Transverse colon (tissue), 4 donors: ENCODE measurements around the gene EML6. TPM values are rescaled to one million over a fixed set of nuclear protein-coding genes. Genes with fewer than 3 reads are reported as not detected.

ENCODE experiments used
- DNase-seq: peaks from one replicate; pipeline ENCODE4 v3.0.0-alpha.2; 2019
- H3K27ac ChIP-seq, 4 donors: fragments of 200-600 bp; sonication (generic); 2 replicates each; pipeline ENCODE4 v1.5.1; 2016 to 2018; ENCODE audit warnings: inconsistent platforms in 4 of 4
- H3K27me3 ChIP-seq: fragments of 200-600 bp; sonication (generic); 2 replicates; pipeline ENCODE4 v1.5.1; 2017; ENCODE audit warnings: inconsistent platforms
- H3K36me3 ChIP-seq, 4 donors: fragments of 200-600 bp; sonication (generic); 2 replicates each; pipeline ENCODE4 v1.5.1; 2017 to 2019; ENCODE audit warnings: inconsistent platforms in 4 of 4
- H3K4me1 ChIP-seq, 4 donors: fragments of 200-600 bp; sonication (generic); 2 replicates each; pipeline ENCODE4 v1.5.1; 2017 to 2020; ENCODE audit warnings: inconsistent platforms in 4 of 4
- H3K4me3 ChIP-seq, 4 donors: fragments of 200-600 bp; sonication (generic); 1 replicate in 1 of 4; 2 replicates in 3 of 4; pipeline versions ENCODE4 v1.5.1 to v1.6.1; 2017 to 2019; ENCODE audit warnings: inconsistent platforms in 4 of 4
- H3K9me3 ChIP-seq, 2 donors: fragments of 200-600 bp; sonication (generic); 2 replicates each; pipeline ENCODE4 v1.5.1; 2017 to 2019; ENCODE audit warnings: inconsistent platforms in 2 of 2
- EP300 ChIP-seq: sonication (generic); formaldehyde crosslinking; IDR thresholded peaks from one replicate; pipeline ENCODE4 v1.6.1; 2017; ENCODE audit warnings: antibody characterized with exemption, low read depth
- POLR2A ChIP-seq: fragments of 450-650 bp; IDR thresholded peaks from one replicate; pipeline ENCODE4 v1.6.1; 2016; ENCODE audit warnings: antibody characterized with exemption, mild to moderate bottlenecking, moderate library complexity
- POLR2AphosphoS5 ChIP-seq, 3 donors: sonication (generic); formaldehyde crosslinking; IDR thresholded peaks; one replicate each; pipeline ENCODE4 v1.6.1; 2016; ENCODE audit warnings: antibody characterized with exemption in 3 of 3
- WGBS, 2 donors: methylation state at CpG; one replicate each; pipeline ENCODE4 v1.1.5; 2018; ENCODE audit warnings: low coverage in 1 of 2; 5-methylcytosine and 5-hydroxymethylcytosine counted together
- in situ Hi-C, 4 donors: fragments of 200-750 bp; cut with MboI; loops; one replicate each; pipeline versions ENCODE4 v1.15.0 to v1.15.1; 2017; ENCODE audit warnings: low sequenced_read_pairs in 3 of 4, low pct_ligation_motif_present in 1 of 4, low pct_unique_long_range_greater_than_20kb in 1 of 4
- intact Hi-C: fragments of 100-400 bp; cut with DNase I; formaldehyde crosslinking; loops from one replicate; pipeline ENCODE4 v1.15.1; 2023; ENCODE audit warnings: low total_unique reads
- total RNA-seq, 4 donors: library from RNA; depleted of rRNA; stranded (reverse); fragments of >200 nt; gene quantifications; one replicate each; pipeline ENCODE4 v1.1.0, GENCODE V29; 2016
- TF ChIP-seq, protein P1 (sequence below), 5 experiments: fragments of 200-600 bp in 3 of 5; fragments of 450-650 bp in 2 of 5; sonication (generic) in 3 of 5; IDR thresholded peaks; 1 replicate in 2 of 5; 2 replicates in 3 of 5; pipeline ENCODE4 v1.5.1; 2016 to 2017; ENCODE audit warnings: antibody characterized with exemption in 5 of 5, inconsistent platforms in 3 of 5, mild to moderate bottlenecking in 2 of 5, moderate library complexity in 1 of 5

Gene EML6
- total RNA-seq, 4 donors from 2014 or later: 1.5 to 8.2 (median 3.4) TPM

GRCh38 chr2:54885891-54886290, 162.4 kb downstream of the EML6 start:
- Histone ChIP-seq H3K9me3 (no peaks in the 10 kb centered on the region), H3K4me3 (no peak overlapping the region), H3K27ac (no peak overlapping the region), H3K4me1 (peaks cover 0 to 2% (median 0%) of the 10 kb centered on the region in 4 donors), H3K27me3 (no peaks in the 10 kb centered on the region), H3K36me3 (no peaks in the 10 kb centered on the region)
- intact Hi-C loops: no loop called here
- WGBS, 2 donors: 98 to 100% methylated on average over 2 to 3 of the region's 3 CpGs
- no peak for TF ChIP-seq POLR2A
- TF ChIP-seq, protein P1, sequence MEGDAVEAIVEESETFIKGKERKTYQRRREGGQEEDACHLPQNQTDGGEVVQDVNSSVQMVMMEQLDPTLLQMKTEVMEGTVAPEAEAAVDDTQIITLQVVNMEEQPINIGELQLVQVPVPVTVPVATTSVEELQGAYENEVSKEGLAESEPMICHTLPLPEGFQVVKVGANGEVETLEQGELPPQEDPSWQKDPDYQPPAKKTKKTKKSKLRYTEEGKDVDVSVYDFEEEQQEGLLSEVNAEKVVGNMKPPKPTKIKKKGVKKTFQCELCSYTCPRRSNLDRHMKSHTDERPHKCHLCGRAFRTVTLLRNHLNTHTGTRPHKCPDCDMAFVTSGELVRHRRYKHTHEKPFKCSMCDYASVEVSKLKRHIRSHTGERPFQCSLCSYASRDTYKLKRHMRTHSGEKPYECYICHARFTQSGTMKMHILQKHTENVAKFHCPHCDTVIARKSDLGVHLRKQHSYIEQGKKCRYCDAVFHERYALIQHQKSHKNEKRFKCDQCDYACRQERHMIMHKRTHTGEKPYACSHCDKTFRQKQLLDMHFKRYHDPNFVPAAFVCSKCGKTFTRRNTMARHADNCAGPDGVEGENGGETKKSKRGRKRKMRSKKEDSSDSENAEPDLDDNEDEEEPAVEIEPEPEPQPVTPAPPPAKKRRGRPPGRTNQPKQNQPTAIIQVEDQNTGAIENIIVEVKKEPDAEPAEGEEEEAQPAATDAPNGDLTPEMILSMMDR (IDR thresholded peaks at IDR 0.05): no peak
- no peak for TF ChIP-seq POLR2AphosphoS5 (IDR thresholded peaks at IDR 0.05)
- no peak for TF ChIP-seq EP300
- DNase-seq: no peak
- in situ Hi-C loops: loop anchor here in 1 of 4 donors (25.0 kb wide), 1 partner anchor 276 kb away; no protein-coding TSS in a partner anchor

DNA sequence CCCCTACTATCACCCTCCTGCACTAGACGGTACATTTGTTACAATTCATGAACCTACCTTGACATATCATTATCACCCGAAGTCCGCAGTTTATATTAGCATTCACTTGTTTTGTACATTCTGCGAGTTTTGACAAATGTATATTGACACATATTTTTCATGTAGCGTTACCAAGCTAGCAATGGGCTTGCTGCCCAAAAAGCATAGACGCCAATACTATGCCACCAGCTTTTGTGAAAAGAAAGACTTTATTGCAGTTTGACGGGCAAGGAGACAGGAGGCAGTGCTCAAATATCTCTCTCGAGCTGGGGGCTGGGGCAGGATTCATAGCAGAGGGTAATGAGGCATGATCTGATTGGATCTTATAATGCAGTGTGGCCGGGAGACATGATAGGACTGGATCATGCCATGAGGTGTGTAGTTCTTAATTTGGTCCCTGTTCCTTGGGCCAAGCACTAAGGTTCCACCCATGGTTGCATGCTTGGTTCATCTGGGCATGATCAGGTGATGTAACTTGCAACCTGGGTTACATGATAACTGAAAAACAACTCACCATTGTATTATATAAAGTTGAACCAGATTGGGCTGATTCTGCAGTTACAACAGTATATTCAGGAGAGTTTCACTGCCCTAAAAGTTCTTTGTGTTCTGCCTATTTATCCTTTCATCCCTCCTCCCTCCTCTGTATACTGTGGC, 164.5 kb downstream of the EML6 start:
- intact Hi-C loops: no loop called here

GRCh38 chr2:54889053-54889452, 165.6 kb downstream of the EML6 start:
- Histone ChIP-seq H3K27me3 (no peaks in the 10 kb centered on the region), H3K27ac (no peak overlapping the region), H3K4me3 (no peak overlapping the region), H3K9me3 (no peaks in the 10 kb centered on the region), H3K36me3 (no peaks in the 10 kb centered on the region), H3K4me1 (no peaks in the 10 kb centered on the region)
- intact Hi-C loops: no loop called here
- 62 to 65% methylated on average over 2 of the region's 2 CpGs for WGBS, 2 donors
- DNase-seq: no peak
- in situ Hi-C loops: loop anchor here in 1 of 4 donors (25.0 kb wide), 1 partner anchor 273 kb away; no protein-coding TSS in a partner anchor
- TF ChIP-seq, protein P1 (IDR thresholded peaks at IDR 0.05): no peak
- no peak for TF ChIP-seq POLR2A
- TF ChIP-seq EP300: no peak
- no peak for TF ChIP-seq POLR2AphosphoS5 (IDR thresholded peaks at IDR 0.05)

More for the DNA sequence above, 164.5 kb downstream of the EML6 start:
- Histone ChIP-seq H3K27ac (no peak overlapping the region), H3K36me3 (no peaks in the 10 kb centered on the region), H3K4me3 (no peak overlapping the region), H3K4me1 (no peaks in the 10 kb centered on the region), H3K9me3 (no peaks in the 10 kb centered on the region), H3K27me3 (no peaks in the 10 kb centered on the region)
- TF ChIP-seq, protein P1 (IDR thresholded peaks at IDR 0.05): no peak
- TF ChIP-seq POLR2A: no peak
- no peak for TF ChIP-seq EP300
- no peak for TF ChIP-seq POLR2AphosphoS5 (IDR thresholded peaks at IDR 0.05)
- no peak for DNase-seq
- in situ Hi-C loops: loop anchor here in 1 of 4 donors (25.0 kb wide), 1 partner anchor 274 kb away; no protein-coding TSS in a partner anchor
- 81 to 84% methylated on average over 9 of the region's 9 CpGs for WGBS, 2 donors

DNA sequence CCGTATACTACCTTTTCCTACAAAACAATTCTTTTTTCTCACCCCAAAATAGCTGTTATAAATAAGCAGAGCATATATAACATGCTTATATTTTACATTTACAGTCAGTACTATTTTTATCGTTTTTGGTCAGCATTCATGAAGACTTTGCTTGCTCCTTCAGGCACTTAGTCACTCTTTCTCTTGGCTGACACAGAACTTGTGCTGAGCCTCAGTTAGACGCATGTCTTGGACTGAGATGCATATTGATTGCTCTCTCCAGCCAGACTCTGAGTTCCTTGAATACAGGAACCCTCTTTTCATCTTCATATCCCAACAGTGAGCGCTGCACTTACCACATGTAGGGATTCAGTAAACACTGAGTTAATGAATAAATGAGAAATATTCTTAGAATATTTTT, 168.4 kb downstream of the EML6 start:
- H3K36me3 ChIP-seq: no peaks in the 10 kb centered on the region
- TF ChIP-seq POLR2A: no peak
- TF ChIP-seq EP300: no peak
- TF ChIP-seq, protein P1 (IDR thresholded peaks at IDR 0.05): no peak
- no peak for TF ChIP-seq POLR2AphosphoS5 (IDR thresholded peaks at IDR 0.05)
- no peaks in the 10 kb centered on the region for H3K4me1 ChIP-seq
- H3K27ac ChIP-seq: no peak overlapping the region
- DNase-seq: no peak
- WGBS, 2 donors: 66 to 77% methylated on average over 3 to 4 of the region's 4 CpGs
- in situ Hi-C loops: loop anchor here in 2 of 4 donors (10.0 to 25.0 kb wide), 2 partner anchors 270 to 283 kb away; no protein-coding TSS in a partner anchor
- intact Hi-C loops: no loop called here
- no peak overlapping the region for H3K4me3 ChIP-seq
- H3K9me3 ChIP-seq: peaks cover 0 to 6% of the 10 kb centered on the region in 2 donors
- H3K27me3 ChIP-seq: no peaks in the 10 kb centered on the region
